ENCODE measurements around the gene CLEC10A.

CLEC10A gene

GRCh38 chr17:7027335-7027734 is 52.7 kb downstream of the CLEC10A start:
- no peak overlapping the region for H3K27ac ChIP-seq
- TF ChIP-seq ZFX (IDR thresholded peaks at IDR 0.05) (no peak), CTCF (conservative IDR thresholded peaks at IDR 0.05) (no peak)

- no peak overlapping the region for H3K27ac ChIP-seq
- TF ChIP-seq ZFX (IDR thresholded peaks at IDR 0.05) (no peak), CTCF (conservative IDR thresholded peaks at IDR 0.05) (no peak)
These were observed 53.5 kb downstream of the CLEC10A start for GRCh38 chr17:7026471-7027115.

- no peak for TF ChIP-seq ZFX (IDR thresholded peaks at IDR 0.05)
- no peak for TF ChIP-seq CTCF (conservative IDR thresholded peaks at IDR 0.05)
- no peak overlapping the region for H3K27ac ChIP-seq
These were observed 54.8 kb downstream of the CLEC10A start for GRCh38 chr17:7025245-7025644.

Measured in C4-2B (cell line).